Transverse colon (tissue), 4 donors: ENCODE measurements around the gene QKI. TPM values are rescaled to one million over a fixed set of nuclear protein-coding genes. Genes with fewer than 3 reads are reported as not detected.
A peak's percentile ranks its signal among the peaks of the same experiment; 100 is the strongest.

Source experiments
- DNase-seq: peaks from one replicate; pipeline ENCODE4 v3.0.0-alpha.2; 2019
- H3K27ac ChIP-seq, 4 donors: fragments of 200-600 bp; sonication (generic); 2 replicates each; pipeline ENCODE4 v1.5.1; 2016 to 2018; ENCODE audit warnings: inconsistent platforms in 4 of 4
- H3K27me3 ChIP-seq: fragments of 200-600 bp; sonication (generic); 2 replicates; pipeline ENCODE4 v1.5.1; 2017; ENCODE audit warnings: inconsistent platforms
- H3K36me3 ChIP-seq, 4 donors: fragments of 200-600 bp; sonication (generic); 2 replicates each; pipeline ENCODE4 v1.5.1; 2017 to 2019; ENCODE audit warnings: inconsistent platforms in 4 of 4
- H3K4me1 ChIP-seq, 4 donors: fragments of 200-600 bp; sonication (generic); 2 replicates each; pipeline ENCODE4 v1.5.1; 2017 to 2020; ENCODE audit warnings: inconsistent platforms in 4 of 4
- H3K4me3 ChIP-seq, 4 donors: fragments of 200-600 bp; sonication (generic); 1 replicate in 1 of 4; 2 replicates in 3 of 4; pipeline versions ENCODE4 v1.5.1 to v1.6.1; 2017 to 2019; ENCODE audit warnings: inconsistent platforms in 4 of 4
- H3K9me3 ChIP-seq, 2 donors: fragments of 200-600 bp; sonication (generic); 2 replicates each; pipeline ENCODE4 v1.5.1; 2017 to 2019; ENCODE audit warnings: inconsistent platforms in 2 of 2
- CTCF ChIP-seq, 5 experiments: fragments of 200-600 bp in 3 of 5; fragments of 450-650 bp in 2 of 5; sonication (generic) in 3 of 5; IDR thresholded peaks; 1 replicate in 2 of 5; 2 replicates in 3 of 5; pipeline ENCODE4 v1.5.1; 2016 to 2017; ENCODE audit warnings: antibody characterized with exemption in 5 of 5, inconsistent platforms in 3 of 5, mild to moderate bottlenecking in 2 of 5, moderate library complexity in 1 of 5
- EP300 ChIP-seq: sonication (generic); formaldehyde crosslinking; IDR thresholded peaks from one replicate; pipeline ENCODE4 v1.6.1; 2017; ENCODE audit warnings: antibody characterized with exemption, low read depth
- POLR2A ChIP-seq: fragments of 450-650 bp; IDR thresholded peaks from one replicate; pipeline ENCODE4 v1.6.1; 2016; ENCODE audit warnings: antibody characterized with exemption, mild to moderate bottlenecking, moderate library complexity
- POLR2AphosphoS5 ChIP-seq, 3 donors: sonication (generic); formaldehyde crosslinking; IDR thresholded peaks; one replicate each; pipeline ENCODE4 v1.6.1; 2016; ENCODE audit warnings: antibody characterized with exemption in 3 of 3
- WGBS, 2 donors: methylation state at CpG; one replicate each; pipeline ENCODE4 v1.1.5; 2018; ENCODE audit warnings: low coverage in 1 of 2; 5-methylcytosine and 5-hydroxymethylcytosine counted together
- in situ Hi-C, 4 donors: fragments of 200-750 bp; cut with MboI; loops; one replicate each; pipeline versions ENCODE4 v1.15.0 to v1.15.1; 2017; ENCODE audit warnings: low sequenced_read_pairs in 3 of 4, low pct_ligation_motif_present in 1 of 4, low pct_unique_long_range_greater_than_20kb in 1 of 4
- intact Hi-C: fragments of 100-400 bp; cut with DNase I; formaldehyde crosslinking; loops from one replicate; pipeline ENCODE4 v1.15.1; 2023; ENCODE audit warnings: low total_unique reads
- total RNA-seq, 4 donors: library from RNA; depleted of rRNA; stranded (reverse); fragments of >200 nt; gene quantifications; one replicate each; pipeline ENCODE4 v1.1.0, GENCODE V29; 2016

The QKI gene
- total RNA-seq, 4 donors from 2014 or later = 8.4 to 41.8 (median 22.7) TPM

DNA sequence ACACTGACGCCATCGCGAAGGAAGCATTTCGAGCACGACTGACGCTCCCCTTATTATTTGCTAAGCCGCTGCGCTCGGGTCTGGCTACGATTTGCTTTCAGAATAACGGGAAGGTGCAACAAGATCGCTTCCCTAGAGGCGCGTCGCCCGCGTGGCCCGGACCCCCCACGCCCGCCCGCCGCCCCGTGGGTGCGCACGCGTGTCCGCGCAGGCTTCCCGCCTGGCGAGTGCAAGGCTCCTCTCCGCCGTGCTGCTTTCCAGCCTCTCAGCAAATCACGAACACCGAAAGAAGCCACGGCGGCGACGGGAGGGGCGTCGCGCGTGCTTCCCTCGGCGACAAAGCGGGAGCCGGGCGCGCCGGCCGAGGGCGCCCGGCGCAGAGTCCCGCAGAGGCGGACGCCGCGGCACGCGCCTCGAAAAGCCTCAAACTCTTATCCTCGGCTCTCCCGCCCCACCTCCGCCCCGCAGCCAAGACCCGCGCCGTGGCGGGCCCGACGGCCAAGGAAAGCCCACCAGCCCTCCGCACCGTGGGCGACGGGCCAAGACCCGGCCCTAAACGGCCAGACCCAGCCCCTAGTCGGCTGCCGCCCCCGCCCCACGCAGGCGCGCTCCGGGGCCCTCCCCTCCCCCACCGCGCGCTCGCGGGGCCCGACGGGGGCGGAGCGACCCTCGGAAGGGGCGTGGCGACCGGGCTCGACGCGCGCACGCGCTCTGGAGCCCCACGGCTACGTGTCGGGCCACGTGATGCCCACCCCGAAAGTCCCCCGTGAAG lies 987 bp upstream of the QKI start:
- 2% methylated on average over 62 of the region's 109 CpGs; no CpG with 5 or more reads in 1 of the 2 donors for WGBS, 2 donors
- intact Hi-C loops (loop anchor here (10.0 kb wide), 1 partner anchor 551 kb away; no protein-coding TSS in a partner anchor), in situ Hi-C loops (no loop called here)
- peaks cover 78% of the 10 kb centered on the region for H3K27me3 ChIP-seq
- H3K36me3 ChIP-seq = no peaks in the 10 kb centered on the region
- no peaks in the 10 kb centered on the region for H3K9me3 ChIP-seq
- TF ChIP-seq CTCF (IDR thresholded peaks at IDR 0.05) = no peak
- peak; percentile 56 for TF ChIP-seq POLR2A
- TF ChIP-seq EP300 = no peak
- peak; percentile 64 to 75 (median 70) for TF ChIP-seq POLR2AphosphoS5 (IDR thresholded peaks at IDR 0.05)
- peak; percentile 83 for DNase-seq
- H3K4me3 ChIP-seq = peak overlapping the region; percentile 46 to 80 (median 75)
- H3K4me1 ChIP-seq = peaks cover 0 to 28% (median 5%) of the 10 kb centered on the region in 4 donors
- peak overlapping the region; percentile 95 to 99 (median 98) for H3K27ac ChIP-seq

- peak overlapping the region; percentile 95 to 99 (median 98) for H3K27ac ChIP-seq
- in situ Hi-C loops = no loop called here
Measured at GRCh38 chr6:163414946-163415619, 565 bp downstream of the QKI start.

DNA sequence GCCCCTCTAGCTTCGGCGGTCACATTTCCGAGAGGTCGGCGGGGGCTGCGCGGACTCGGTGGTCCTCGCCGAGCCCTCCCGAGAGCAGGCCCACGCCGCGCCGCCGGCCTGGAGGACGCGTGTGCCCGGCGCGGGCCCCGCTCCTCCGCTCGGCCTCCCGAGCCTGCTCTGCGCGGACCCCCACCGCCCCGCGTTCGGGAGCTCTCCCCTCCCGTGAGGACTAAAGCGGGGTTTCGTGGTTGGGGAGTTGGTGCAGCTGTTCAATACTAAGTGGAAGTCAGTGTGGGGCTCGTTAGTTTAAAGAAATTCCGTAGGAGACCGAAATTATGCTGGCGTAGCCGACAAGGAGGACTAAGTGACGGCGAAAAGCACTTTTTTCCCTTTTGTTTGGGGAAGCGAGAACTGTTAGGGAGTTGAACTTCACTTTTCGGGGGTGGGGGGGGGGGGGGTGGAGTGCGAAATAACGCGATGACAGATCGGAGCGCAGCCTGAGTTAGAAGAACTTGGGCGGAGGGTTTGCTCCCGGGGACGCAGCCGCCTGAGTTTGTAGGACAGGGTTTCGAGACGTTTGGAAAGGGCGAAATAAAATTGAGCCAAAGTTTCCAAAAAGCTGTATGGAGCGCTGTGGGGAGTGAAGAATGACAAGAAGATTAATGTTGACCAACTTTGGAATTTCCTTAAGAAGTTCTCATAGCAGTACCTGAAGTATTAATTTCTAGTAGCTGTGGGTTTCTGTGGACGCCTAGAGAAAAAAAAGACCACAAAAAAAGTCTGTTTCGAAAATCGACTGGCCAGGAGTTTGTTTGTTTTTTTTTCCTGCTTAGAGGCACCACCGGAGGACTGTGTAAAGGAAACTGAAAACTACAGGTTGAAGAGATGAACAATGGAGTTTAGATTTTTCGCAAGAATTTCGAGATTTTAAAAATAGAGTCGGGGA lies 1.4 kb downstream of the QKI start:
- Histone ChIP-seq H3K9me3 (no peaks in the 10 kb centered on the region), H3K27me3 (peaks cover 75% of the 10 kb centered on the region), H3K4me3 (peak overlapping the region; percentile 57 to 87 (median 78)), H3K27ac (peak overlapping the region; percentile 95 to 99 (median 98)), H3K4me1 (peaks cover 2 to 49% (median 17%) of the 10 kb centered on the region in 4 donors), H3K36me3 (no peaks in the 10 kb centered on the region)
- in situ Hi-C loops = no loop called here
- TF ChIP-seq EP300 (no peak), CTCF (IDR thresholded peaks at IDR 0.05) (no peak), POLR2AphosphoS5 (IDR thresholded peaks at IDR 0.05) (peak in 1 of 3 donors; percentile 49), POLR2A (peak; percentile 26)
- intact Hi-C loops = loop anchor here (10.0 kb wide), 1 partner anchor 549 kb away; no protein-coding TSS in a partner anchor
- DNase-seq = peak; percentile 41
- WGBS, 2 donors = 1 to 4% methylated on average over 27 to 54 of the region's 63 CpGs

More at GRCh38 chr6:163414946-163415619, 565 bp downstream of the QKI start:
- Histone ChIP-seq H3K4me3 (peak overlapping the region; percentile 57 to 87 (median 78)), H3K4me1 (peaks cover 0 to 41% (median 13%) of the 10 kb centered on the region in 4 donors), H3K9me3 (no peaks in the 10 kb centered on the region), H3K36me3 (no peaks in the 10 kb centered on the region), H3K27me3 (peaks cover 77% of the 10 kb centered on the region)
- WGBS, 2 donors = 0% methylated on average over 26 of the region's 94 CpGs; no CpG with 5 or more reads in 1 of the 2 donors
- intact Hi-C loops = loop anchor here (10.0 kb wide), 1 partner anchor 550 kb away; no protein-coding TSS in a partner anchor
- TF ChIP-seq POLR2A (no peak), EP300 (no peak), CTCF (IDR thresholded peaks at IDR 0.05) (no peak), POLR2AphosphoS5 (IDR thresholded peaks at IDR 0.05) (no peak)
- DNase-seq = no peak
